GM12878 (cell line): ENCODE results near the gene KLF3. TPM values are rescaled to one million over a fixed set of nuclear protein-coding genes. Genes with fewer than 3 reads are reported as not detected.

ENCODE experiments used
- ATAC-seq: fragments of 200-7000 bp; cut with Tn5 transposase; 3 replicates; pipeline ENCODE4 v1.9.1; 2020; ENCODE audit warnings: mild to moderate bottlenecking, moderate library complexity
- BruUV-seq: library from RNA; stranded (reverse); fragments of 400-500 nt; replicated peaks from 2 replicates; lab custom pipeline; 2021; lab: Mats Ljungman, UMichigan
- CTCF ChIA-PET: fragments of 300-600 bp; sonication (Branson Sonifier 250); formaldehyde crosslinking; extraction: SDS; loops from one replicate; lab custom pipeline; 2021; ENCODE audit warnings: inconsistent platforms; lab: Yijun Ruan, JAX
- POLR2A ChIA-PET: fragments of 350-600 bp; formaldehyde crosslinking; extraction: SDS; loops from one replicate; lab custom pipeline; 2021; ENCODE audit warnings: inconsistent platforms; lab: Charles Lee
- RAD21 ChIA-PET: fragments of 300-600 bp; sonication (Branson Sonifier 250); formaldehyde crosslinking; loops from one replicate; lab custom pipeline; 2023; ENCODE audit warnings: antibody characterized with exemption; ENCODE audit not compliant: unreplicated experiment; lab: Charles Lee
- SMC1A ChIA-PET: fragments of 300-600 bp; sonication (Branson Sonifier 250); formaldehyde crosslinking; loops from one replicate; lab custom pipeline; 2023; ENCODE audit not compliant: unreplicated experiment, uncharacterized antibody; lab: Charles Lee
- DNase-seq: peaks from one replicate; pipeline ENCODE4 v3.0.0-alpha.2; 2011; ENCODE audit warnings: low read depth, low spot score
- FAIRE-seq: peaks from 3 replicates; lab custom pipeline; 2011; peaks lifted over from hg19 to GRCh38; lab: Jason Lieb, UNC
- H2AFZ ChIP-seq: 2 replicates; pipeline ENCODE4 v1.6.0; 2011; ENCODE audit warnings: low read depth, low read length, control low read depth; ENCODE audit not compliant: control insufficient read depth
- H3K27ac ChIP-seq: 2 replicates; pipeline ENCODE4 v1.5.1; 2011; ENCODE audit warnings: control low read depth; ENCODE audit not compliant: control insufficient read depth, insufficient read depth
- H3K27me3 ChIP-seq, 2 experiments: replicated peaks in 1 of 2; 2 replicates each; pipeline versions ENCODE4 v1.6.0 to v1.6.1; 2011; ENCODE audit warnings: low read length in 1 of 2; ENCODE audit not compliant: control insufficient read depth in 2 of 2, insufficient read depth in 2 of 2
- H3K36me3 ChIP-seq, 2 experiments: 2 replicates each; pipeline ENCODE4 v1.5.1; 2011; ENCODE audit warnings: low read length in 1 of 2; ENCODE audit not compliant: control insufficient read depth in 2 of 2, insufficient read depth in 2 of 2
- H3K4me1 ChIP-seq: 2 replicates; pipeline ENCODE4 v1.6.1; 2011; ENCODE audit warnings: mild to moderate bottlenecking, low read length, moderate library complexity, mixed read lengths; ENCODE audit not compliant: control insufficient read depth, insufficient read depth
- H3K4me2 ChIP-seq: 2 replicates; pipeline ENCODE4 v1.6.0; 2011; ENCODE audit warnings: control low read depth; ENCODE audit not compliant: control insufficient read depth, insufficient read depth
- H3K4me3 ChIP-seq: fragments of 200-600 bp; sonication (generic); 2 replicates; pipeline ENCODE4 v1.5.1; 2016
- H3K79me2 ChIP-seq: 2 replicates; pipeline ENCODE4 v1.6.0; 2011; ENCODE audit warnings: low read length; ENCODE audit not compliant: control insufficient read depth, insufficient read depth
- H3K9ac ChIP-seq: 2 replicates; pipeline ENCODE4 v1.8.0; 2011; ENCODE audit warnings: low read length, control low read depth, mixed read lengths; ENCODE audit not compliant: control insufficient read depth, insufficient read depth
- H3K9me3 ChIP-seq: replicated peaks from 3 replicates; pipeline ENCODE4 v1.5.1; 2011; ENCODE audit warnings: mild to moderate bottlenecking, low read length; ENCODE audit not compliant: control insufficient read depth, insufficient read depth
- H4K20me1 ChIP-seq: 2 replicates; pipeline ENCODE4 v1.6.0; 2011; ENCODE audit not compliant: control insufficient read depth, insufficient read depth
- CHD2 ChIP-seq: IDR thresholded peaks from 2 replicates; pipeline ENCODE4 v1.6.1; 2011; ENCODE audit warnings: low read depth, low read length, improper control_type of control experiment, borderline replicate concordance
- DPF2 ChIP-seq: fragments of 450-650 bp; IDR thresholded peaks from 2 replicates; pipeline ENCODE4 v1.6.1; 2017; ENCODE audit warnings: mild to moderate bottlenecking
- HDGF ChIP-seq: fragments of 450-650 bp; IDR thresholded peaks from 2 replicates; pipeline ENCODE4 v1.6.1; 2016; ENCODE audit warnings: antibody characterized with exemption
- JUNB ChIP-seq: IDR thresholded peaks from 2 replicates; pipeline ENCODE4 v1.6.1; 2016; ENCODE audit warnings: antibody characterized with exemption, mild to moderate bottlenecking
- MTA2 ChIP-seq: fragments of 450-650 bp; IDR thresholded peaks from 2 replicates; pipeline ENCODE4 v1.6.1; 2016; ENCODE audit warnings: low read depth, mild to moderate bottlenecking, moderate library complexity
- NFYA ChIP-seq: IDR thresholded peaks from 2 replicates; pipeline ENCODE4 v1.6.1; 2011; ENCODE audit warnings: low read depth, mild to moderate bottlenecking, low read length, improper control_type of control experiment, borderline replicate concordance
- SMAD5 ChIP-seq: IDR thresholded peaks from 2 replicates; pipeline ENCODE4 v1.6.1; 2016; ENCODE audit warnings: antibody characterized with exemption, low read depth
- in situ Hi-C: fragments of 300-500 bp; cut with MboI; formaldehyde crosslinking; loops from 9 replicates; pipeline ENCODE4 v1.14.3; 2018; ENCODE audit warnings: mixed read lengths
- intact Hi-C: fragments of 100-400 bp; cut with micrococcal nuclease; formaldehyde crosslinking; loops from one replicate; pipeline ENCODE4 v1.14.2; 2022; ENCODE audit not compliant: unreplicated experiment
- polyA plus RNA-seq, 11 experiments: library from polyadenylated mRNA; depleted of rRNA in 4 of 11; unstranded in 6 of 11; stranded (reverse) in 5 of 11; fragments of >200 nt; fragmentation: Nextera tagmentation in 4 of 11; fragmentation: Illumina TruSeq in 1 of 11; extraction: Ambion mirVana in 4 of 11; extraction: Trizol in 1 of 11; gene quantifications; 1 replicate in 1 of 11; 2 replicates in 10 of 11; pipeline versions ENCODE4 v1.2.1 to v1.2.3, GENCODE V29; 2011 to 2016; ENCODE audit warnings: inconsistent platforms in 2 of 11, missing spikeins in 2 of 11, low read depth in 1 of 11
- total RNA-seq, 4 experiments: library from RNA; depleted of rRNA in 3 of 4; stranded (reverse); fragments of >200 nt in 3 of 4; fragmentation: Illumina TruSeq in 1 of 4; extraction: Trizol in 1 of 4; gene quantifications; 2 replicates each; pipeline versions ENCODE4 v1.2.1 to v1.2.3, GENCODE V29; 2013 to 2021
- TF ChIP-seq, protein P1 (sequence below): IDR thresholded peaks from 2 replicates; pipeline ENCODE4 v1.6.1; 2011; ENCODE audit warnings: borderline replicate concordance, low read depth, mild to moderate bottlenecking, moderate library complexity, low read length; ENCODE audit not compliant: insufficient read depth, poor library complexity, severe bottlenecking
- TF ChIP-seq, protein P2 (sequence below): fragments of 450-650 bp; IDR thresholded peaks from 2 replicates; pipeline ENCODE4 v1.6.1; 2016; ENCODE audit warnings: mild to moderate bottlenecking, moderate library complexity, borderline replicate concordance

The KLF3 gene
- total and polyA plus RNA-seq, 10 of the 15 experiments (the other 5 are each of a cell fraction or from before 2014, with no cell fraction given), result 1.4 to 5.8 (median 2.1) TPM

- RAD21 ChIA-PET, result no interaction called here
- H3K27me3 ChIP-seq, result no peaks in the 10 kb centered on the region
- ATAC-seq, result no peak
- no peaks in the 10 kb centered on the region for H4K20me1 ChIP-seq
- SMC1A ChIA-PET, result interaction anchor here (1.2 kb wide), 2 partner anchors 28 to 193 kb away, joined by 3 read pairs; no protein-coding TSS in a partner anchor
- H3K4me3 ChIP-seq, result no peak overlapping the region
- FAIRE-seq, result no peak
- H3K9me3 ChIP-seq, result no peaks in the 10 kb centered on the region
- in situ Hi-C loops (no loop called here), intact Hi-C loops (no loop called here)
- H3K27ac ChIP-seq, result no peak overlapping the region
- H3K9ac ChIP-seq, result no peak overlapping the region
- H3K79me2 ChIP-seq, result no peaks in the 10 kb centered on the region
- POLR2A ChIA-PET, result no interaction called here
- no peaks in the 10 kb centered on the region for H3K4me1 ChIP-seq
- BruUV-seq, result no TSS peak
- DNase-seq, result no peak
- H3K4me2 ChIP-seq, result no peak overlapping the region
- no peak overlapping the region for H2AFZ ChIP-seq
- H3K36me3 ChIP-seq, result no peaks in the 10 kb centered on the region
- CTCF ChIA-PET, result no interaction called here
- no peak for TF ChIP-seq CHD2
- TF ChIP-seq, protein P1, sequence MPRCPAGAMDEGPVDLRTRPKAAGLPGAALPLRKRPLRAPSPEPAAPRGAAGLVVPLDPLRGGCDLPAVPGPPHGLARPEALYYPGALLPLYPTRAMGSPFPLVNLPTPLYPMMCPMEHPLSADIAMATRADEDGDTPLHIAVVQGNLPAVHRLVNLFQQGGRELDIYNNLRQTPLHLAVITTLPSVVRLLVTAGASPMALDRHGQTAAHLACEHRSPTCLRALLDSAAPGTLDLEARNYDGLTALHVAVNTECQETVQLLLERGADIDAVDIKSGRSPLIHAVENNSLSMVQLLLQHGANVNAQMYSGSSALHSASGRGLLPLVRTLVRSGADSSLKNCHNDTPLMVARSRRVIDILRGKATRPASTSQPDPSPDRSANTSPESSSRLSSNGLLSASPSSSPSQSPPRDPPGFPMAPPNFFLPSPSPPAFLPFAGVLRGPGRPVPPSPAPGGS, result no peak
- no peak for TF ChIP-seq NFYA
- no peak for TF ChIP-seq JUNB
- TF ChIP-seq DPF2, result no peak
- TF ChIP-seq HDGF, result no peak
- no peak for TF ChIP-seq MTA2
- TF ChIP-seq SMAD5, result no peak
- TF ChIP-seq, protein P2, sequence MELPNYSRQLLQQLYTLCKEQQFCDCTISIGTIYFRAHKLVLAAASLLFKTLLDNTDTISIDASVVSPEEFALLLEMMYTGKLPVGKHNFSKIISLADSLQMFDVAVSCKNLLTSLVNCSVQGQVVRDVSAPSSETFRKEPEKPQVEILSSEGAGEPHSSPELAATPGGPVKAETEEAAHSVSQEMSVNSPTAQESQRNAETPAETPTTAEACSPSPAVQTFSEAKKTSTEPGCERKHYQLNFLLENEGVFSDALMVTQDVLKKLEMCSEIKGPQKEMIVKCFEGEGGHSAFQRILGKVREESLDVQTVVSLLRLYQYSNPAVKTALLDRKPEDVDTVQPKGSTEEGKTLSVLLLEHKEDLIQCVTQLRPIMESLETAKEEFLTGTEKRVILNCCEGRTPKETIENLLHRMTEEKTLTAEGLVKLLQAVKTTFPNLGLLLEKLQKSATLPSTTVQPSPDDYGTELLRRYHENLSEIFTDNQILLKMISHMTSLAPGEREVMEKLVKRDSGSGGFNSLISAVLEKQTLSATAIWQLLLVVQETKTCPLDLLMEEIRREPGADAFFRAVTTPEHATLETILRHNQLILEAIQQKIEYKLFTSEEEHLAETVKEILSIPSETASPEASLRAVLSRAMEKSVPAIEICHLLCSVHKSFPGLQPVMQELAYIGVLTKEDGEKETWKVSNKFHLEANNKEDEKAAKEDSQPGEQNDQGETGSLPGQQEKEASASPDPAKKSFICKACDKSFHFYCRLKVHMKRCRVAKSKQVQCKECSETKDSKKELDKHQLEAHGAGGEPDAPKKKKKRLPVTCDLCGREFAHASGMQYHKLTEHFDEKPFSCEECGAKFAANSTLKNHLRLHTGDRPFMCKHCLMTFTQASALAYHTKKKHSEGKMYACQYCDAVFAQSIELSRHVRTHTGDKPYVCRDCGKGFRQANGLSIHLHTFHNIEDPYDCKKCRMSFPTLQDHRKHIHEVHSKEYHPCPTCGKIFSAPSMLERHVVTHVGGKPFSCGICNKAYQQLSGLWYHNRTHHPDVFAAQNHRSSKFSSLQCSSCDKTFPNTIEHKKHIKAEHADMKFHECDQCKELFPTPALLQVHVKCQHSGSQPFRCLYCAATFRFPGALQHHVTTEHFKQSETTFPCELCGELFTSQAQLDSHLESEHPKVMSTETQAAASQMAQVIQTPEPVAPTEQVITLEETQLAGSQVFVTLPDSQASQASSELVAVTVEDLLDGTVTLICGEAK, result no peak
Measured at GRCh38 chr4:38630519-38630918, 33.5 kb upstream of the KLF3 start.
